ENCODE results near the gene LMF1. TPM values are rescaled to one million over a fixed set of nuclear protein-coding genes. Genes with fewer than 3 reads are reported as not detected.

The LMF1 gene
- total RNA-seq, 1 donor: 35.8 TPM

DNA sequence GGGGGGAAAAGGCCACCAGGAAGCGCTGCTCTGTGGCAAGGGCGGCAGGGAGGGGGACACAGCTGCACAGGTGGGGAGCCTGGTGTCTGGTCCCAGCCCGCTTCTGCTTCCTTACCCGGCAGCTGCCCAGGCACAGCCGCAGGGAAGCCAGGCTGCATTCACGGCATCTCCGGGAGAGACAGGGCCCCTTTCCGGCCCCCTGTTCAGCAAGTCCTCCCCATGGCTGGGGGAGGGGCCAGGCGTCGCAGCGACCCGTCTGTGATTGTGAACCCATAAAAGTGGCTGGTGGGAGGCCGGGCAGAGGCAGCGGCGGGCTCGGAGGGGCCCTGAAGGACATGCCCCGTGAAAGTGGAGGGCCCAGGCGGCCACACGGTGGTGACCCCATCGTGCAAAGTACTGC is 39.5 kb upstream of the LMF1 start:
- Histone ChIP-seq H3K9me3 (ENCODE audit: low read depth, low read length) (no peaks in the 10 kb centered on the region), H3K4me1 (ENCODE audit: insufficient read depth, low read length) (peaks cover 3% of the 10 kb centered on the region), H3K4me2 (ENCODE audit: insufficient read depth, low read length) (no peak overlapping the region), H3K4me3 (ENCODE audit: insufficient read depth, low read length) (no peak overlapping the region), H3K79me2 (ENCODE audit: insufficient read depth, low read length) (no peaks in the 10 kb centered on the region), H3K27me3 (ENCODE audit: insufficient read depth, low read length) (peaks cover 11% of the 10 kb centered on the region), H4K20me1 (ENCODE audit: insufficient read depth, low read length) (no peaks in the 10 kb centered on the region), H2AFZ (ENCODE audit: low read length) (no peak overlapping the region), H3K27ac (ENCODE audit: low read depth, low read length) (no peak overlapping the region), H3K36me3 (ENCODE audit: insufficient read depth, low read length) (no peaks in the 10 kb centered on the region)
- DNase-seq (ENCODE audit: insufficient read length, low spot score, missing footprints): peak; percentile 88
- no peak for TF ChIP-seq CTCF (IDR thresholded peaks at IDR 0.05; ENCODE audit: extremely low read depth, low read depth, low read length)

DNA sequence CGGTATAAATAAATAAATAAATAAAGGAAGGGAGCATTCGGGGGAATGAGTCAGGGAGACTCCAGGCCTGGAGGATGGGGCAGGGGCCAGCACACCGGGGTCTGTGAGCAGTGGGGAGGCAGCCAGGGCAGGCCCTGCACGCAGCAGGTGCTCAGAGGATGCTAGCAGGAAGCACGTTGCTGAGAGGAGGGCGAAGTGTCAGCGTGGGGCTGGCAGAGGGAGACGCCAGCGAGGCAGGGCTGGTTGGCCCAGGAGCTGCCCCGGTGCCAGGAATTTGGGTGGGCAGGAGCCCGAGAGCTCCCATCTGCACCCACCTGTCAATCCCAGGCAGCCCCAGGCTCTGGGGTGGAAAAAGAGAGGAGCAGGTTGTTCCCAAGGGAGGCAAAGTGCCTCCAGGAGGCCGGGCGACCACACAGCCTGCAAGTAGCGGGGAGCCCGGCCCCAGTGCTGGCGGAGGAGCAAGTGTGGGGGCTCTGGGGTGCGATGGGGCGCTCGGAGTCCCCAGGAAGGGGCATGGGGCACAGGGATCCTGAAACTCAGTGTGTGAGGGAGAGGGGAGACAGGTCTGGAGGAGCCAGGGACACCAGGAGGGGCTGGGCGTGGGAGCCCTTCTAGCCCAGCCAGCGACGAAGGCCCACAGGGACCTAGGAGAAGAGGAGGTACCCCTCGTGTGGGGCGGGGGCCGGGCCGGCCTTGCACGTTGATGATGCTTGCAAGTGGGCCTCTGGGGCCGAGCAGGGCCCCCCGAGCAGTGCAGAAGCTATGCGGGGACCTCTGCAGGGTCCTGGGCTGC is 38.8 kb upstream of the LMF1 start:
- Histone ChIP-seq H3K4me2 (ENCODE audit: insufficient read depth, low read length) (no peak overlapping the region), H3K4me3 (ENCODE audit: insufficient read depth, low read length) (no peak overlapping the region), H3K4me1 (ENCODE audit: insufficient read depth, low read length) (no peaks in the 10 kb centered on the region), H3K27me3 (ENCODE audit: insufficient read depth, low read length) (peaks cover 14% of the 10 kb centered on the region), H4K20me1 (ENCODE audit: insufficient read depth, low read length) (no peaks in the 10 kb centered on the region), H2AFZ (ENCODE audit: low read length) (no peak overlapping the region), H3K36me3 (ENCODE audit: insufficient read depth, low read length) (no peaks in the 10 kb centered on the region), H3K27ac (ENCODE audit: low read depth, low read length) (no peak overlapping the region), H3K9me3 (ENCODE audit: low read depth, low read length) (no peaks in the 10 kb centered on the region), H3K79me2 (ENCODE audit: insufficient read depth, low read length) (no peaks in the 10 kb centered on the region)
- peak; percentile 86 for DNase-seq (ENCODE audit: insufficient read length, low spot score, missing footprints)
- TF ChIP-seq CTCF (IDR thresholded peaks at IDR 0.05; ENCODE audit: extremely low read depth, low read depth, low read length): no peak

DNA sequence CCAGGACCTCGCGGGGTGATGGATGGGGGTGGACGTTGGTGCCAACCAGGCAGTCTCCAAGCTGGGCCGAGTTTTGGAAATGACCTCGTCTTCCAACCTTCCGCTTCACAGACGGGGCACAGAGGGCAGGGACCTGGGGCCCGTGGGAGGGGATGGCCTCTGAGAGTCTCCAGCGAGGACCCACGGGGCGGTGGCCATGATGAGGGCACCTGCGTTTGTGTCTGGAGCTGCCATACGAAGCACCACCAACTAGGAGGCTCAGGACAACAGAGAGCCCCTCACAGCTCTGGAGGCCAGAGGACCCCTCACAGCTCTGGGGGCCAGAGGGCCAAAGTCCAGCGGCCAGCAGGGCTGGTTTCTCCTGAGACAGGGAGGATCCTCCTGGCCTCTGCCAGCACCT is 37.3 kb upstream of the LMF1 start:
- DNase-seq (ENCODE audit: insufficient read length, low spot score, missing footprints): no peak
- Histone ChIP-seq H3K4me3 (ENCODE audit: insufficient read depth, low read length) (no peak overlapping the region), H3K27ac (ENCODE audit: low read depth, low read length) (no peak overlapping the region), H2AFZ (ENCODE audit: low read length) (no peak overlapping the region), H3K79me2 (ENCODE audit: insufficient read depth, low read length) (no peaks in the 10 kb centered on the region), H3K27me3 (ENCODE audit: insufficient read depth, low read length) (peaks cover 14% of the 10 kb centered on the region), H3K36me3 (ENCODE audit: insufficient read depth, low read length) (no peaks in the 10 kb centered on the region), H3K9me3 (ENCODE audit: low read depth, low read length) (no peaks in the 10 kb centered on the region), H3K4me2 (ENCODE audit: insufficient read depth, low read length) (no peak overlapping the region), H4K20me1 (ENCODE audit: insufficient read depth, low read length) (no peaks in the 10 kb centered on the region), H3K4me1 (ENCODE audit: insufficient read depth, low read length) (peaks cover 11% of the 10 kb centered on the region)
- no peak for TF ChIP-seq CTCF (IDR thresholded peaks at IDR 0.05; ENCODE audit: extremely low read depth, low read depth, low read length)

DNA sequence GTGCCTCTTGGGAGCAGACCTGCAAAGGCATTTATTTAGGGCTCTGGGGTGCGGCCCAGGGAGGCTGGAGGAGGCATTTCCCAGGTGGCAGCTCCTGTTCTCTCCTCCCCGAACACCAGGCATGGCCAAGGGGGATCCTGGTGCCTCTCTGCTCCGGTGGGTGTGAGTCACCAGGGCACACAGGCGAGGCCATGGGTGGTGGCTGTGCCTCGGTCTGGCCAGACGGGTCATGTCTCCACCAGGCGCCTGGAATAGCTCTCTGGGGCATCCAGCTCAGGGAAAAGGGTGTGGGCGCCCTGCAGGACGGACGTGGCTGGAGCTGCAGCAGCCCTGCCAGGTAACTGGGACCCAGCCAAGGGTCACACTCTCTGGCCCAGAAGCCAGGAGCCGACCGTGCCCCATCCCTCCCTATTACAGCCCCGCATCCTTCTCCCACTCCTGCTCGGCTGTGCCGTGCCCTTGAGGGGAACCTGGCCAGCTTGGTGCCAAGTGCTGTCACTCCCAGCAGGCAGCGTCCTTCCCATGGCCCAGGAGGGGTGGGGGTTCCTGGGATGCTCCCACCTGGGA is 36.6 kb upstream of the LMF1 start:
- TF ChIP-seq CTCF (IDR thresholded peaks at IDR 0.05; ENCODE audit: extremely low read depth, low read depth, low read length): no peak
- H3K36me3 ChIP-seq (ENCODE audit: insufficient read depth, low read length): no peaks in the 10 kb centered on the region
- DNase-seq (ENCODE audit: insufficient read length, low spot score, missing footprints): peak; percentile 90
- H2AFZ ChIP-seq (ENCODE audit: low read length): no peak overlapping the region
- H3K4me1 ChIP-seq (ENCODE audit: insufficient read depth, low read length): peaks cover 14% of the 10 kb centered on the region
- H3K9me3 ChIP-seq (ENCODE audit: low read depth, low read length): no peaks in the 10 kb centered on the region
- H3K27ac ChIP-seq (ENCODE audit: low read depth, low read length): no peak overlapping the region
- peaks cover 14% of the 10 kb centered on the region for H3K27me3 ChIP-seq (ENCODE audit: insufficient read depth, low read length)
- no peak overlapping the region for H3K4me2 ChIP-seq (ENCODE audit: insufficient read depth, low read length)
- no peak overlapping the region for H3K4me3 ChIP-seq (ENCODE audit: insufficient read depth, low read length)
- no peaks in the 10 kb centered on the region for H4K20me1 ChIP-seq (ENCODE audit: insufficient read depth, low read length)
- no peaks in the 10 kb centered on the region for H3K79me2 ChIP-seq (ENCODE audit: insufficient read depth, low read length)

Data from osteoblast (primary cell).